Vagina (tissue), 2 donors: Measurements from ENCODE around the gene OR5J2.

Source experiments
- POLR2A ChIP-seq, 2 donors: fragments of 450-650 bp; IDR thresholded peaks; one replicate each; pipeline ENCODE4 v1.6.1; 2017; ENCODE audit warnings: antibody characterized with exemption in 2 of 2, mild to moderate bottlenecking in 2 of 2, moderate library complexity in 2 of 2
- POLR2AphosphoS5 ChIP-seq, 2 donors: sonication (generic); formaldehyde crosslinking; IDR thresholded peaks; one replicate each; pipeline ENCODE4 v1.9.0; 2017; ENCODE audit warnings: antibody characterized with exemption in 2 of 2, mild to moderate bottlenecking in 2 of 2, low read depth in 1 of 2; ENCODE audit not compliant: insufficient read depth in 1 of 2
- TF ChIP-seq, protein P1 (sequence below), 3 experiments: fragments of 450-650 bp in 2 of 3; fragments of 200-600 bp in 1 of 3; sonication (generic) in 1 of 3; IDR thresholded peaks; one replicate each; pipeline ENCODE4 v1.5.1; 2017 to 2019; ENCODE audit warnings: antibody characterized with exemption in 3 of 3, mild to moderate bottlenecking in 2 of 3, moderate library complexity in 2 of 3

DNA sequence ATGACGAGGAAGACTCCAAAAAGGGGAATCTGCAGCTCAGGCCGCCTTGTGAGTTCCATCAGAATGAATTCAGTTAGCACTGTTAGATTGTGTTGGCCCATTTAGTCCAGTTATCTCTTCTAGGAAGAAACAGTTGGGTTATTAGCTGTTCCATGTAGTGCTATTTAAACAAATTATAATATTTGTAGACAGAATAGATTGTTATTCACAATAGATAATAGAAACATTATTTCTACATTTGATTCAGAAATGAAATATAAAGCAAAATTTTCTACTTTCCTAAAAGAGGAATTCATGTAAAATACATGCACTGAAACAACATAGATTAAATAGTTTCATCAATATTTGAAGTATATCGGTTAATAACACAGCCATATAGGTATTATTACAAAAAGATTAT, 16.2 kb upstream of the OR5J2 start, which contains the start of gene OR8K5:
- TF ChIP-seq, protein P1, sequence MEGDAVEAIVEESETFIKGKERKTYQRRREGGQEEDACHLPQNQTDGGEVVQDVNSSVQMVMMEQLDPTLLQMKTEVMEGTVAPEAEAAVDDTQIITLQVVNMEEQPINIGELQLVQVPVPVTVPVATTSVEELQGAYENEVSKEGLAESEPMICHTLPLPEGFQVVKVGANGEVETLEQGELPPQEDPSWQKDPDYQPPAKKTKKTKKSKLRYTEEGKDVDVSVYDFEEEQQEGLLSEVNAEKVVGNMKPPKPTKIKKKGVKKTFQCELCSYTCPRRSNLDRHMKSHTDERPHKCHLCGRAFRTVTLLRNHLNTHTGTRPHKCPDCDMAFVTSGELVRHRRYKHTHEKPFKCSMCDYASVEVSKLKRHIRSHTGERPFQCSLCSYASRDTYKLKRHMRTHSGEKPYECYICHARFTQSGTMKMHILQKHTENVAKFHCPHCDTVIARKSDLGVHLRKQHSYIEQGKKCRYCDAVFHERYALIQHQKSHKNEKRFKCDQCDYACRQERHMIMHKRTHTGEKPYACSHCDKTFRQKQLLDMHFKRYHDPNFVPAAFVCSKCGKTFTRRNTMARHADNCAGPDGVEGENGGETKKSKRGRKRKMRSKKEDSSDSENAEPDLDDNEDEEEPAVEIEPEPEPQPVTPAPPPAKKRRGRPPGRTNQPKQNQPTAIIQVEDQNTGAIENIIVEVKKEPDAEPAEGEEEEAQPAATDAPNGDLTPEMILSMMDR (IDR thresholded peaks at IDR 0.05), result no peak
- TF ChIP-seq POLR2A (IDR thresholded peaks at IDR 0.05), result no peak
- TF ChIP-seq POLR2AphosphoS5 (IDR thresholded peaks at IDR 0.05; ENCODE audit: insufficient read depth in 1 of 2, low read depth in 1 of 2), result no peak
